PC-9 (cell line): ENCODE data around the gene GPI. TPM values are rescaled to one million over a fixed set of nuclear protein-coding genes. Genes with fewer than 3 reads are reported as not detected.

ENCODE experiments used
- BruUV-seq: library from RNA; stranded (reverse); fragments of 400-500 nt; replicated peaks from 2 replicates; lab custom pipeline; 2021; lab: Mats Ljungman, UMichigan
- CTCF ChIA-PET: fragments of 300-600 bp; sonication (Branson Sonifier 250); formaldehyde crosslinking; loops from one replicate; lab custom pipeline; 2022; ENCODE audit warnings: antibody characterized with exemption; lab: Charles Lee
- POLR2A ChIA-PET: fragments of 300-600 bp; sonication (Branson Sonifier 250); formaldehyde crosslinking; loops from one replicate; lab custom pipeline; 2022; ENCODE audit warnings: antibody characterized with exemption; ENCODE audit not compliant: unreplicated experiment; lab: Charles Lee
- DNase-seq, 2 experiments: peaks; one replicate each; pipeline versions ENCODE4 v3.0.0 to v3.0.0-alpha.2; 2015 to 2022; ENCODE audit warnings: mixed read lengths in 1 of 2
- H2AFZ ChIP-seq: fragments of 200-600 bp; sonication (generic); 2 replicates; pipeline ENCODE4 v1.8.1; 2017; ENCODE audit warnings: antibody characterized with exemption
- H3F3A ChIP-seq: fragments of 200-600 bp; sonication (generic); 2 replicates; pipeline ENCODE4 v1.8.1; 2017; ENCODE audit warnings: antibody characterized with exemption, mild to moderate bottlenecking, low read depth; ENCODE audit not compliant: insufficient read depth
- H3K27ac ChIP-seq: fragments of 200-600 bp; sonication (generic); 2 replicates; pipeline ENCODE4 v1.6.1; 2016; ENCODE audit warnings: mixed run types
- H3K27me3 ChIP-seq: fragments of 200-600 bp; sonication (generic); 2 replicates; pipeline ENCODE4 v1.6.1; 2016; ENCODE audit warnings: low read depth, mixed run types; ENCODE audit not compliant: insufficient read depth
- H3K36me3 ChIP-seq: fragments of 200-600 bp; sonication (generic); 2 replicates; pipeline ENCODE4 v1.6.1; 2016; ENCODE audit warnings: low read depth, mixed run types
- H3K4me1 ChIP-seq: fragments of 200-600 bp; sonication (generic); replicated peaks from 2 replicates; pipeline ENCODE4 v1.6.1; 2016; ENCODE audit warnings: mixed run types; ENCODE audit not compliant: insufficient read depth
- H3K4me2 ChIP-seq: fragments of 200-600 bp; sonication (generic); 2 replicates; pipeline ENCODE4 v1.6.1; 2017; ENCODE audit warnings: mixed run types
- H3K4me3 ChIP-seq: fragments of 200-600 bp; sonication (generic); 2 replicates; pipeline ENCODE4 v1.6.1; 2016; ENCODE audit warnings: mixed run types
- H3K79me2 ChIP-seq: fragments of 200-600 bp; sonication (generic); 2 replicates; pipeline ENCODE4 v1.6.1; 2017; ENCODE audit warnings: low read depth, mixed run types
- H3K9me2 ChIP-seq: fragments of 200-600 bp; sonication (generic); 2 replicates; pipeline ENCODE4 v1.8.1; 2017; ENCODE audit warnings: mild to moderate bottlenecking; ENCODE audit not compliant: insufficient read depth
- H3K9me3 ChIP-seq: fragments of 200-600 bp; sonication (generic); 2 replicates; pipeline ENCODE4 v1.8.1; 2016; ENCODE audit warnings: low read depth; ENCODE audit not compliant: insufficient read depth
- H4K20me1 ChIP-seq: fragments of 200-600 bp; sonication (generic); 2 replicates; pipeline ENCODE4 v1.8.1; 2017; ENCODE audit not compliant: insufficient read depth
- CTCF ChIP-seq: fragments of 200-600 bp; sonication (generic); conservative IDR thresholded peaks from 2 replicates; pipeline ENCODE4 v1.6.1; 2017; ENCODE audit warnings: mixed run types, antibody characterized with exemption, mild to moderate bottlenecking, moderate library complexity
- EZH2 ChIP-seq: fragments of 200-600 bp; sonication (generic); IDR thresholded peaks from 2 replicates; pipeline ENCODE4 v1.8.0; 2017; ENCODE audit warnings: antibody characterized with exemption, low read depth
- intact Hi-C: fragments of 100-400 bp; cut with micrococcal nuclease; formaldehyde crosslinking; loops from one replicate; pipeline ENCODE4 v1.10.0; 2022; ENCODE audit not compliant: unreplicated experiment
- total RNA-seq: library from RNA; stranded (reverse); gene quantifications from 2 replicates; pipeline ENCODE4 v1.2.3, GENCODE V29; 2021

Gene GPI
- total RNA-seq, 1 experiment from 2014 or later, result 522 TPM

GRCh38 chr19:34317311-34317927 lies 47.6 kb upstream of the GPI start:
- Histone ChIP-seq H3K27me3 (no peaks in the 10 kb centered on the region), H3K4me2 (peak overlapping the region; percentile 78), H3K4me3 (no peak overlapping the region), H4K20me1 (no peaks in the 10 kb centered on the region), H3F3A (peaks cover 37% of the 10 kb centered on the region), H3K4me1 (peaks cover 52% of the 10 kb centered on the region), H3K36me3 (0 out of 2 replicates have a peak, but pooled peaks cover 7% of the 10 kb centered on the region), H3K9me2 (no peaks in the 10 kb centered on the region), H3K79me2 (peaks cover 12% of the 10 kb centered on the region), H2AFZ (no peak overlapping the region), H3K27ac (peak overlapping the region; percentile 91), H3K9me3 (no peaks in the 10 kb centered on the region)
- DNase-seq, result peak; percentile 11 to 65
- no peak for TF ChIP-seq EZH2
- TF ChIP-seq CTCF, result no peak
- ChIA-PET POLR2A (interaction anchor here (0.6 kb wide), 1 partner anchor 42 kb away, joined by 4 read pairs; no protein-coding TSS in a partner anchor), CTCF (interaction anchor here (0.6 kb wide), 1 partner anchor 184 kb away, joined by 3 read pairs; no protein-coding TSS in a partner anchor)
- intact Hi-C loops, result loop anchor here (10.0 kb wide), 1 partner anchor 63 kb away; the partner anchor contains the start of gene GARRE1
- BruUV-seq, result no TSS peak

- Histone ChIP-seq H2AFZ (no peak overlapping the region), H3K36me3 (0 out of 2 replicates have a peak, but pooled peaks cover 7% of the 10 kb centered on the region), H3K9me3 (no peaks in the 10 kb centered on the region), H4K20me1 (no peaks in the 10 kb centered on the region), H3K4me2 (peak overlapping the region; percentile 78), H3K4me3 (peak overlapping the region; percentile 46; the same call in 1 of the 2 replicates), H3K27ac (peak overlapping the region; percentile 91), H3K9me2 (no peaks in the 10 kb centered on the region), H3K79me2 (peaks cover 12% of the 10 kb centered on the region), H3K27me3 (no peaks in the 10 kb centered on the region), H3F3A (peaks cover 37% of the 10 kb centered on the region), H3K4me1 (peaks cover 52% of the 10 kb centered on the region)
- peak in 1 of 2 experiments; percentile 96 for DNase-seq
- CTCF ChIA-PET, result interaction anchor here (1.7 kb wide), 1 partner anchor 16 kb away, joined by 4 read pairs; no protein-coding TSS in a partner anchor
- no TSS peak for BruUV-seq
- intact Hi-C loops, result loop anchor here (2.0 to 10.0 kb wide), 2 partner anchors 48 to 64 kb away; partner anchors contain the start of gene GARRE1
- TF ChIP-seq EZH2 (no peak), CTCF (no peak)
- POLR2A ChIA-PET, result interaction anchor here (0.6 kb wide), 2 partner anchors 34 to 44 kb away, joined by 4 to 6 read pairs; no protein-coding TSS in a partner anchor
Observed at GRCh38 chr19:34319230-34319585, 45.8 kb upstream of the GPI start.

- peaks cover 12% of the 10 kb centered on the region for H3K79me2 ChIP-seq
- no peaks in the 10 kb centered on the region for H3K9me3 ChIP-seq
- no peaks in the 10 kb centered on the region for H3K27me3 ChIP-seq
- TSS peak; percentile 9 for BruUV-seq
- 0 out of 2 replicates have a peak, but pooled peaks cover 7% of the 10 kb centered on the region for H3K36me3 ChIP-seq
- TF ChIP-seq EZH2 (no peak), CTCF (no peak)
- no peaks in the 10 kb centered on the region for H3K9me2 ChIP-seq
- peaks cover 37% of the 10 kb centered on the region for H3F3A ChIP-seq
- peak overlapping the region; percentile 46; the same call in 1 of the 2 replicates for H3K4me3 ChIP-seq
- intact Hi-C loops, result loop anchor here (2.0 to 10.0 kb wide), 2 partner anchors 49 to 65 kb away; partner anchors contain the start of gene GARRE1
- no peaks in the 10 kb centered on the region for H4K20me1 ChIP-seq
- peak overlapping the region; percentile 91 for H3K27ac ChIP-seq
- ChIA-PET CTCF (interaction anchor here (1.7 kb wide), 1 partner anchor 16 kb away, joined by 4 read pairs; no protein-coding TSS in a partner anchor), POLR2A (no interaction called here)
- peak overlapping the region; percentile 78 for H3K4me2 ChIP-seq
- peak; percentile 57 to 90 for DNase-seq
- H2AFZ ChIP-seq, result 0 out of 2 replicates have a peak overlapping the region, but pooled peaks have one; percentile 39
- peaks cover 52% of the 10 kb centered on the region for H3K4me1 ChIP-seq
Observed at GRCh38 chr19:34319785-34320184, 45.2 kb upstream of the GPI start.
